Keratinocyte (primary cell): ENCODE results near the gene KREMEN2.

Experiments
- EZH2 ChIP-seq: IDR thresholded peaks from one replicate; pipeline ENCODE4 v1.6.1; 2012; ENCODE audit warnings: inconsistent platforms, mild to moderate bottlenecking, low read length, moderate library complexity
- TF ChIP-seq, protein P1 (sequence below), 3 experiments: IDR thresholded peaks in 1 of 3; conservative IDR thresholded peaks in 1 of 3; optimal IDR thresholded peaks in 1 of 3; 2 replicates in 2 of 3; 3 replicates in 1 of 3; pipeline versions ENCODE3 to v1.5.1; 2011; ENCODE audit warnings: low read length in 3 of 3, mild to moderate bottlenecking in 3 of 3, moderate library complexity in 2 of 3, control low read depth in 1 of 3, inconsistent platforms in 1 of 3; ENCODE audit not compliant: insufficient read depth in 2 of 3; ENCODE audit errors: extremely low read depth in 1 of 3

DNA sequence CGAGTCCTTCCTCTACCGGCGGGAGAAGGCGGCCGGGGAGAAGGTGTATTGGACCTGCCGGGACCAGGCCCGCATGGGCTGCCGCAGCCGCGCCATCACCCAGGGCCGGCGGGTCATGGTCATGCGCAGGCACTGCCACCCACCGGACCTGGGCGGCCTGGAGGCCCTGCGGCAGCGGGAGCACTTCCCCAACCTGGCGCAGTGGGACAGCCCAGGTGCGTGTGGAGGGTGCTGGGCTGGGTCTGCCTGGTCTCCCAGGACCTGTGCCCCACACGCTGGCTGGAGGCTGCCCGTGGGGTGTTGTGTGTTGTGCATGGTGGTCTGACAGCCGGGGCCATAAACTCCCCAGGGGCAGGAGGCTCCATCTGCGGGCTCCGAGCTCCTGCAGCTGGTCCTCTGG, 26.9 kb upstream of the KREMEN2 start:
- TF ChIP-seq, protein P1, sequence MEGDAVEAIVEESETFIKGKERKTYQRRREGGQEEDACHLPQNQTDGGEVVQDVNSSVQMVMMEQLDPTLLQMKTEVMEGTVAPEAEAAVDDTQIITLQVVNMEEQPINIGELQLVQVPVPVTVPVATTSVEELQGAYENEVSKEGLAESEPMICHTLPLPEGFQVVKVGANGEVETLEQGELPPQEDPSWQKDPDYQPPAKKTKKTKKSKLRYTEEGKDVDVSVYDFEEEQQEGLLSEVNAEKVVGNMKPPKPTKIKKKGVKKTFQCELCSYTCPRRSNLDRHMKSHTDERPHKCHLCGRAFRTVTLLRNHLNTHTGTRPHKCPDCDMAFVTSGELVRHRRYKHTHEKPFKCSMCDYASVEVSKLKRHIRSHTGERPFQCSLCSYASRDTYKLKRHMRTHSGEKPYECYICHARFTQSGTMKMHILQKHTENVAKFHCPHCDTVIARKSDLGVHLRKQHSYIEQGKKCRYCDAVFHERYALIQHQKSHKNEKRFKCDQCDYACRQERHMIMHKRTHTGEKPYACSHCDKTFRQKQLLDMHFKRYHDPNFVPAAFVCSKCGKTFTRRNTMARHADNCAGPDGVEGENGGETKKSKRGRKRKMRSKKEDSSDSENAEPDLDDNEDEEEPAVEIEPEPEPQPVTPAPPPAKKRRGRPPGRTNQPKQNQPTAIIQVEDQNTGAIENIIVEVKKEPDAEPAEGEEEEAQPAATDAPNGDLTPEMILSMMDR (optimal IDR thresholded peaks at IDR 0.05 in 1 of 3, IDR thresholded peaks at IDR 0.05 in 1 of 3, conservative IDR thresholded peaks at IDR 0.05 in 1 of 3; ENCODE audit: extremely low read depth in 1 of 3, insufficient read depth in 2 of 3, low read length in 3 of 3) = no peak
- TF ChIP-seq EZH2 = no peak
